ENCODE measurements around the gene MFSD6.
A peak's percentile ranks its signal among the peaks of the same experiment; 100 is the strongest.

The MFSD6 gene

GRCh38 chr2:190530248-190530900 is 122.2 kb downstream of the MFSD6 start:
- DNase-seq (ENCODE audit: low read depth in 2 of 2), result no peak

DNA sequence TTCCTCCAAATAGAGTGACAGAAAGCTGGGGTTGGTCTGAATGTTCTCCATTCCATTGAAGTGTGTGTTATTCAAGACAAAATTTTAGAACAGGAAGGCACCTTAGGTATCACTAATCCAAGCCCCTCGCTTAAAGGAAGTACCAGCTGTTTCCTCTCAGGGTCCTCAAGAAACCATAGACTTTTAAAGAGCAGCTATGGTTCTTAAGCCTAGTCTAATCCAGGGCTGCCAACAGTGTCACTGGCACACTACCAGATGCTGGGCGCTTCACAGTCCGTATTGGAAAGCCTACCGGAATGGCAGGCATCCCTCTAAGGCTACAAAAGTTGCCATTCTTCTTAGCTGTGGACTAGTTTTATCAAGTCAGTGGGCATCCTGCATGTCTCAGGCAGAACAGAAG is 124.4 kb downstream of the MFSD6 start:
- DNase-seq (ENCODE audit: low read depth in 2 of 2), result no peak

- no peak for DNase-seq (ENCODE audit: low read depth in 2 of 2)
Measured at GRCh38 chr2:190533175-190533967, 125.2 kb downstream of the MFSD6 start.

GRCh38 chr2:190533968-190534309 is 125.8 kb downstream of the MFSD6 start:
- DNase-seq (ENCODE audit: low read depth in 2 of 2), result no peak

DNA sequence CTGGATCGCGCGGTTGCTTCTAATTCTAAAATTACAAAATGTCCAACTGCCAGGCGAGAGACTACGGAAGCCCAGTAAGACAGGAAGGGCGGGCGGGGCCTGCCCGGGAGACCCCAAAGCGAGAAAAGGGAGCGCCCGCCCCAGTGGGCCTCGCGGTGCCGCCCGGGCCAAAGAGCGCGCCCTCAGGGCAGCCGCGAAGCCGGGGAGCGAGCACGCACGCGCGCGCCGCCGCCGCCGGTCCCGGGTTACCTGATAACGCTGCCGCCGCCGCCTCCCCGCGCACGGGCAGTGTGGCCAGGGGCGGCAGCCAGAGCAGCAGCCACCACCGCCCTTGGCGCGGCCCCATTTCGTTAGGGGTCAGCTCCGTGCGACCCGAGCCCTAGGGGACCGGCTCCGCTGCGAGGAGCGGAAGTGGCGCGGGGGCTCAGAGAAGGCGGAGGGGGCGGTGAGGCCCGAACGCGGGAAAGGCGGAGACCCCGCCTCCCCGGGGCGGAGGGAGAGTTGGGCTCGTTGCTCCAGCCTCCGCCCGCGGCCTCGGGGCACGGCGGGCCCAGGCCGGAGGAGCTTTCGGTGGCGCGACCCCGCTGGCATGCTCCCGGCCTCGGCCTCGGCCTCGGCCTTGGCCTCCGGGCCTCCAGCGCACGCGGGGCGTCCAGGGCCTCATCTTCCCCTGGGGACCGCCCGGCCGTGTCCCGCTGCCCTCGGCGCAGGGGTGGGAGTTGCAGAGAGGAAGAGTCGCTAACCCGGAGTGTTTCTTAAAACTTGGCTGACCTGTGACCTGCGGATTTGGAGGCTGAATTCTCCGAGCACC is 126.4 kb downstream of the MFSD6 start, which contains the start of gene NEMP2:
Gene NEMP2 (minus strand): TSS at position 413 of the 811 bp plus-strand sequence. CDS start 67 bp downstream, at position 346.
- DNase-seq (ENCODE audit: low read depth in 2 of 2), result peak; percentile 61 to 65

- no peak for DNase-seq (ENCODE audit: low read depth in 2 of 2)
Measured at GRCh38 chr2:190535121-190535439, 126.9 kb downstream of the MFSD6 start.

DNA sequence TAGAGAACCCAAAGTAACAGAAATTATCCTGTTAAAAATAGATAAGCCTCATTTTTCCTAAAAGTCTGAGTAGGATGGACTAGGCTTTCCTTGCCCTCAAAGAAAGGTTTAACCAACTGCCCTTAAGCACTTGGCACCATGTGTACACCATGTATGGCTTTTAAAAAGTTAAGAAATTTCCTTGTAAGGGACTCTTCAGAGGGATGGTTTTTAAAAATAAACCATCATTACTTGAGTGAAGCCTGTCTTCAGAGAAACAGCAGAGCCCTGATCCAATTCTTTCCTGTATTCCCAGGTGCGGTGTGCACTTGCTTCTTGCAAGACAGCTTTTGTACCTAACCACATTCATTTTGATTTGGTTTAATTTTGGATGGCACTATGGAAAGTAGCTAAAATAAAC is 127.4 kb downstream of the MFSD6 start:
- DNase-seq (ENCODE audit: low read depth in 2 of 2), result no peak

GRCh38 chr2:190537765-190538164 is 129.6 kb downstream of the MFSD6 start:
- DNase-seq (ENCODE audit: low read depth in 2 of 2), result no peak

GRCh38 chr2:190538201-190538600 is 130.0 kb downstream of the MFSD6 start:
- DNase-seq (ENCODE audit: low read depth in 2 of 2), result no peak

DNA sequence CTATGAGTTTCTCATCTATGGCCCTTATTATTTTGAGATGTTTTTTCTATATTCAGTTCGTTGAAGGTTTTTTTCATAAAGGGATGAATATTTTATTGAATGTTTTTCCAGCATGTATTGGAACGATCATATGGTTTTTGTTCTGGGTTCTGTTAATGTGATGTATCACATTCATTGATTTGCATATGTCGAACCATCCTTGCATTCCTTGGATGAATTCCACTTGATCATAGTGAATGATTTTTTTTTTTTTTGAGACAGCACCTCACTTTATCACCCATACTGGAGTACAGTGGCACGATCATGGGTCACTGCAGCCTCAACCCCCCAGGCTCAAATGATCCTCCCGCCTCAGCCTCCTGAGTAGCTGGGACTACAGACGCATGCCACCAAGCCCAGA is 131.9 kb downstream of the MFSD6 start:
- no peak for DNase-seq (ENCODE audit: low read depth in 2 of 2)

- DNase-seq (ENCODE audit: low read depth in 2 of 2), result no peak
Measured at GRCh38 chr2:190545093-190545492, 136.9 kb downstream of the MFSD6 start.

- DNase-seq (ENCODE audit: low read depth in 2 of 2), result no peak
Measured at GRCh38 chr2:190545555-190546385, 137.6 kb downstream of the MFSD6 start.

DNA sequence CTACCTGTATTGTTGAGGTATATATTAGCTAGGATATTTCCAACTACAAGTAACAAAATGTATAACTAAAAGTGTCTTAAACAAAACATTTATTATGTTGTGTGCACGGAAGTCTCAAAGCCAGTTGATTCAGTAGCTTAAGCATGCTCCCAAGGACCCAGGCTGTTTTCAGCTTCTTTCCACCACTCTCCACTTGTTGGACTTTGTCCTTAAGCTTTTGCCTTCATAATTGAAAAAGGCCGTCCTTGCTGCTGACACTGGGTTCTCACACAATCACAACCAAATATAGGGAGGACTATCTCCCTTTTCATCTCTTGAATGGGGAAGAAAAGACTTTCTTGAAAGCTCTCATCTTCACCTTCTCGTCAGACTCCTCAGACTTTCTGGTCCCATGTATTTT is 138.6 kb downstream of the MFSD6 start:
- no peak for DNase-seq (ENCODE audit: low read depth in 2 of 2)

GRCh38 chr2:190547886-190548285 is 139.7 kb downstream of the MFSD6 start:
- DNase-seq (ENCODE audit: low read depth in 2 of 2), result no peak

DNA sequence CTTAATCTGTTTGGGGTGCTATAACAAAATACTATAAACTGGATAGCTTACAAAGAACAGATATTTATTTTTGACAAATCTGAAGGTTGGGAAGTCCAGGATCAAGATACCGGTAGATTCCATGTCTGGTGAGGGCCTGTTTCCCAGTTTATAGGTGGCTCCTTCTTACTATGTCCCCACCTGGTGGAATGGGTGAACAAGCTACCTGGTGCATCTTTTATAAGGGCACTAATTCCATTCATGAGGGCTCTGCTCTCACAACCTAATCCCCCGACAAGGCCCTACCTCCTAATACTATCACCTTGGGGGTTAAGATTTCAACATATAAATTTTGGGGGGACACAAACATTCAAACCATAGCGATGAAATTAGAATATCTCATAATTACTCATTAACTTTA is 142.0 kb downstream of the MFSD6 start:
- no peak for DNase-seq (ENCODE audit: low read depth in 2 of 2)
